HuH-7.5 (cell line): ENCODE results near the gene COX5A.

Experiments used
- DNase-seq: peaks from one replicate; pipeline ENCODE4 v3.0.0; 2011; ENCODE audit warnings: low spot score

The COX5A gene

GRCh38 chr15:74937590-74938371 is at the start of gene COX5A:
Gene COX5A (minus strand): TSS chr15:74938073. CDS start chr15:74938014, 59 bp downstream.
- peak; percentile 79 for DNase-seq

- DNase-seq: no peak
Observed at GRCh38 chr15:74983725-74984231, 45.9 kb upstream of the COX5A start.

- DNase-seq: no peak
Observed at GRCh38 chr15:74982183-74982582, 44.3 kb upstream of the COX5A start.

GRCh38 chr15:74978503-74978902 is 40.6 kb upstream of the COX5A start:
- DNase-seq: no peak

GRCh38 chr15:74978077-74978476 is 40.2 kb upstream of the COX5A start:
- DNase-seq: no peak

GRCh38 chr15:74977599-74977998 is 39.7 kb upstream of the COX5A start:
- DNase-seq: no peak

GRCh38 chr15:74976159-74976558 is 38.3 kb upstream of the COX5A start:
- no peak for DNase-seq

- no peak for DNase-seq
Observed at GRCh38 chr15:74967670-74968069, 29.8 kb upstream of the COX5A start.

GRCh38 chr15:74964794-74965193 is 26.9 kb upstream of the COX5A start:
- no peak for DNase-seq

- DNase-seq: no peak
Observed at GRCh38 chr15:74963213-74963612, 25.3 kb upstream of the COX5A start.

- no peak for DNase-seq
Observed at GRCh38 chr15:74962671-74963070, 24.8 kb upstream of the COX5A start.

- DNase-seq: no peak
Observed at GRCh38 chr15:74962219-74962618, 24.3 kb upstream of the COX5A start.

GRCh38 chr15:74961616-74962015 is 23.7 kb upstream of the COX5A start:
- DNase-seq: no peak

GRCh38 chr15:74960995-74961588 is 23.2 kb upstream of the COX5A start:
- DNase-seq: no peak

- DNase-seq: no peak
Observed at GRCh38 chr15:74960286-74960685, 22.4 kb upstream of the COX5A start.

- no peak for DNase-seq
Observed at GRCh38 chr15:74959586-74959939, 21.7 kb upstream of the COX5A start.

- no peak for DNase-seq
Observed at GRCh38 chr15:74958908-74959585, 21.2 kb upstream of the COX5A start.

GRCh38 chr15:74958320-74958907 is 20.5 kb upstream of the COX5A start:
- peak; percentile 89 for DNase-seq

- no peak for DNase-seq
Observed at GRCh38 chr15:74957476-74958035, 19.7 kb upstream of the COX5A start.

- DNase-seq: peak; percentile 92
Observed at GRCh38 chr15:74956648-74957475, 19.0 kb upstream of the COX5A start, which contains the start of gene RPP25. Gene RPP25 (minus strand): TSS chr15:74956772. CDS start chr15:74956583, 189 bp downstream.
